ENCODE results near the gene HEXIM2.

The HEXIM2 gene

DNA sequence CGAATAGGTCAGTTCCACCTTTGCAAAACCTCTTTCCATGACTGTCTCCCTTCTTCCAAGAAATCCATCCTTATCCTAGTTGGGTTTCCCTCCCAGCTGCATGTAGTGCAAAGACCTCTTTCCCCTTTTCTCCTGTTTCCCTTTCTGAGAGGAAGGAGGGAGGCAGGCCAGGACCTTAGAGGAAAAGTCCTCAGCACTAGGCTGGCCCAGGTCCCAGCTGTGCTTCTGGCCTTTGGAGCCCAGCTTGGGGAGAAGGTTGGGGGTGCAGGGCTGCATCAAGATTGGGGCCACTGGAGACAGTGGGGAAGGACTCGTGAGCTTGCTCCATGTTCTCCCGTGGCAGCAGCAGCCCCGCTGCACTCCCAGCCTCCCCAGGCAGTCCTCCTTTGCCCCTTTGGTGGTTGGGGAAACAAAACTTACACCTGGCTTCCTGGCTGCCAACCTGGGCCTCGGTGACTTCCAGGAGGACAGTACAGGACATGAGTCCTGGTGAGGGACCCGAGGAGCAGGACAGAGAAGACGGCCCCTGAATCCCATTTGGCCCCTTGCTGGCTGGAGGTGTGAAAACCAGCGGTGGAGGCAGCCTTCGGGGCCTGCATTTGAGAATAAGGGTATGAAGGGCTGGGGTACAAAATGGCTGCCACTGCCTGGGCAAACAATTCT lies 481 bp downstream of the HEXIM2 start:
- Histone ChIP-seq H3K27me3 (ENCODE audit: insufficient read depth, low read length, poor library complexity) (no peaks in the 10 kb centered on the region), H2BK120ac (ENCODE audit: low read depth, low read length) (no peak overlapping the region), H2AK5ac (ENCODE audit: low read length) (peak overlapping the region; percentile 80), H3K18ac (ENCODE audit: low read length) (no peak overlapping the region), H2BK5ac (ENCODE audit: low read length) (peak overlapping the region; percentile 23), H3K79me1 (ENCODE audit: low read length) (no peaks in the 10 kb centered on the region), H3K56ac (ENCODE audit: low read length) (peak overlapping the region; percentile 93), H4K8ac (ENCODE audit: low read depth, low read length) (no peak overlapping the region), H3K23ac (ENCODE audit: low read length) (no peak overlapping the region), H3K36me3 (ENCODE audit: control insufficient read depth, insufficient read depth, low read length) (no peaks in the 10 kb centered on the region), H4K5ac (ENCODE audit: low read length) (peak overlapping the region; percentile 0), H3K4me1 (ENCODE audit: control insufficient read depth, low read depth, low read length) (peaks cover 7% of the 10 kb centered on the region), H3K79me2 (ENCODE audit: control insufficient read depth, insufficient read depth, low read length) (no peaks in the 10 kb centered on the region), H3K4me2 (ENCODE audit: low read length) (peak overlapping the region; percentile 57), H3K4ac (ENCODE audit: low read depth, low read length) (peak overlapping the region; percentile 11), H3K9ac (ENCODE audit: low read length) (peak overlapping the region; percentile 84), H3K4me3 (ENCODE audit: low read length) (no peak overlapping the region), H2BK15ac (replicated peaks; ENCODE audit: low read depth) (no peak overlapping the region), H3K27ac (ENCODE audit: low read depth, low read length) (peak overlapping the region; percentile 34)
- no peak for DNase-seq
- no CpG with 5 or more reads among the region's 9 CpGs for WGBS (ENCODE audit: extremely low coverage, insufficient coverage, low lambda C conversion rate)

DNA sequence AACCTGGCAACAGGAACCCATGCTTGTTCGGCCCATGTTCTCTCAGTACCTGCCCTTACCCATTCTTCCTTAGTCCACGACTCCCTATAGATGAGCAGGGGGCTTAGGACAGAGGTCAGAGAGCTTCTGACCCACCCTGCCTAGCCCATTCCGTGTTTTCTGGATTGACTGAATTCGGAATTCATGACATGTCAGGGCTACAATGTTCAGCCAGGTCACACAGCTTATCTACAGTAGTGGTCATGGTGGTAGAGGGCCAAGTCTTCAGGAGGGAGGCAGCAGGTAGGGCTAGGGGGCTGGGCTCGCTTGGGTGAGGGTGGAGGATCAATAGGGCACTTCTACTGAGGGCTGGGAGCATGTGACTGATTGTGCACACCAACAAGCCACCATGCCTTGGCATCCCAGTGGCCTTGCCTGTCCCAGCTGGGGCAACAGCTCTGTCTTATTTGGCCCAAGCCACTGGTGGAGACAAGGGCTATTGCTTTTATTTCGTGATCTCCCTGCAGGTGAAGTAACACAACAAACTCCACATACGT lies 3.1 kb downstream of the HEXIM2 start:
- Histone ChIP-seq H2BK15ac (replicated peaks; ENCODE audit: low read depth) (no peak overlapping the region), H3K23ac (ENCODE audit: low read length) (no peak overlapping the region)
- no CpG with 5 or more reads among the region's 7 CpGs for WGBS (ENCODE audit: extremely low coverage, insufficient coverage, low lambda C conversion rate)

DNA sequence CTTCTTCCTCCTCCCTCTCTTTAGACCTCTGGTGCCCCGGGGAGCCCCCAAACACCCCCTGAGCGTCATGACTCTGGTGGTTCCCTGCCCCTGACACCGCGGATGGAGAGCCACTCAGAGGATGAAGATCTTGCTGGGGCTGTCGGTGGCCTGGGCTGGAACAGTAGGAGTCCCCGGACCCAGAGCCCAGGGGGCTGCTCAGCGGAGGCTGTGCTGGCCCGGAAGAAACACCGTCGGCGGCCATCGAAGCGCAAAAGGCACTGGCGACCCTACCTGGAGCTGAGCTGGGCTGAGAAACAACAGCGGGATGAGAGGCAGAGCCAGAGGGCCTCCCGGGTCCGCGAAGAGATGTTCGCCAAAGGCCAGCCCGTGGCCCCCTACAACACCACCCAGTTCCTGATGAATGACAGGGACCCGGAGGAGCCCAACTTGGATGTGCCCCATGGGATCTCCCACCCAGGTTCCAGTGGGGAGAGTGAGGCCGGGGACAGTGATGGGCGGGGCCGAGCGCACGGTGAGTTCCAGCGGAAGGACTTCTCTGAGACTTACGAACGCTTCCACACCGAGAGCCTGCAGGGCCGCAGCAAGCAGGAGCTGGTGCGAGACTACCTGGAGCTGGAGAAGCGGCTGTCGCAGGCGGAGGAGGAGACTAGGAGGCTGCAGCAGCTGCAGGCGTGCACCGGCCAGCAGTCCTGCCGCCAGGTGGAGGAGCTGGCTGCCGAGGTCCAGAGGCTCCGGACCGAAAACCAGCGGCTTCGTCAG lies 7.5 kb downstream of the HEXIM2 start:
- Histone ChIP-seq H3K27ac (ENCODE audit: low read depth, low read length) (no peak overlapping the region), H3K4ac (ENCODE audit: low read depth, low read length) (no peak overlapping the region), H3K36me3 (ENCODE audit: control insufficient read depth, insufficient read depth, low read length) (no peaks in the 10 kb centered on the region), H3K27me3 (ENCODE audit: insufficient read depth, low read length, poor library complexity) (no peaks in the 10 kb centered on the region), H3K23ac (ENCODE audit: low read length) (no peak overlapping the region), H3K79me2 (ENCODE audit: control insufficient read depth, insufficient read depth, low read length) (no peaks in the 10 kb centered on the region), H2BK120ac (ENCODE audit: low read depth, low read length) (no peak overlapping the region), H3K9ac (ENCODE audit: low read length) (no peak overlapping the region), H3K18ac (ENCODE audit: low read length) (no peak overlapping the region), H3K56ac (ENCODE audit: low read length) (no peak overlapping the region), H3K4me1 (ENCODE audit: control insufficient read depth, low read depth, low read length) (peaks cover 20% of the 10 kb centered on the region), H4K5ac (ENCODE audit: low read length) (no peak overlapping the region), H2BK5ac (ENCODE audit: low read length) (no peak overlapping the region), H3K79me1 (ENCODE audit: low read length) (no peaks in the 10 kb centered on the region), H2BK15ac (replicated peaks; ENCODE audit: low read depth) (no peak overlapping the region), H4K8ac (ENCODE audit: low read depth, low read length) (no peak overlapping the region), H3K4me2 (ENCODE audit: low read length) (no peak overlapping the region), H3K4me3 (ENCODE audit: low read length) (no peak overlapping the region), H2AK5ac (ENCODE audit: low read length) (no peak overlapping the region)
- WGBS (ENCODE audit: extremely low coverage, insufficient coverage, low lambda C conversion rate), result no CpG with 5 or more reads among the region's 43 CpGs
- no peak for DNase-seq

More for the DNA sequence above, 3.1 kb downstream of the HEXIM2 start:
- H4K5ac ChIP-seq (ENCODE audit: low read length), result no peak overlapping the region
- no peaks in the 10 kb centered on the region for H3K79me2 ChIP-seq (ENCODE audit: control insufficient read depth, insufficient read depth, low read length)
- H3K9ac ChIP-seq (ENCODE audit: low read length), result no peak overlapping the region
- H2BK5ac ChIP-seq (ENCODE audit: low read length), result no peak overlapping the region
- H3K4me3 ChIP-seq (ENCODE audit: low read length), result no peak overlapping the region
- no peaks in the 10 kb centered on the region for H3K79me1 ChIP-seq (ENCODE audit: low read length)
- peaks cover 7% of the 10 kb centered on the region for H3K4me1 ChIP-seq (ENCODE audit: control insufficient read depth, low read depth, low read length)
- no peak overlapping the region for H2AK5ac ChIP-seq (ENCODE audit: low read length)
- H3K4ac ChIP-seq (ENCODE audit: low read depth, low read length), result no peak overlapping the region
- H4K8ac ChIP-seq (ENCODE audit: low read depth, low read length), result no peak overlapping the region
- H3K56ac ChIP-seq (ENCODE audit: low read length), result no peak overlapping the region
- H3K27me3 ChIP-seq (ENCODE audit: insufficient read depth, low read length, poor library complexity), result no peaks in the 10 kb centered on the region
- H3K36me3 ChIP-seq (ENCODE audit: control insufficient read depth, insufficient read depth, low read length), result no peaks in the 10 kb centered on the region
- no peak overlapping the region for H3K27ac ChIP-seq (ENCODE audit: low read depth, low read length)
- H3K4me2 ChIP-seq (ENCODE audit: low read length), result no peak overlapping the region
- no peak overlapping the region for H3K18ac ChIP-seq (ENCODE audit: low read length)
- no peak overlapping the region for H2BK120ac ChIP-seq (ENCODE audit: low read depth, low read length)
- no peak for DNase-seq

DNA sequence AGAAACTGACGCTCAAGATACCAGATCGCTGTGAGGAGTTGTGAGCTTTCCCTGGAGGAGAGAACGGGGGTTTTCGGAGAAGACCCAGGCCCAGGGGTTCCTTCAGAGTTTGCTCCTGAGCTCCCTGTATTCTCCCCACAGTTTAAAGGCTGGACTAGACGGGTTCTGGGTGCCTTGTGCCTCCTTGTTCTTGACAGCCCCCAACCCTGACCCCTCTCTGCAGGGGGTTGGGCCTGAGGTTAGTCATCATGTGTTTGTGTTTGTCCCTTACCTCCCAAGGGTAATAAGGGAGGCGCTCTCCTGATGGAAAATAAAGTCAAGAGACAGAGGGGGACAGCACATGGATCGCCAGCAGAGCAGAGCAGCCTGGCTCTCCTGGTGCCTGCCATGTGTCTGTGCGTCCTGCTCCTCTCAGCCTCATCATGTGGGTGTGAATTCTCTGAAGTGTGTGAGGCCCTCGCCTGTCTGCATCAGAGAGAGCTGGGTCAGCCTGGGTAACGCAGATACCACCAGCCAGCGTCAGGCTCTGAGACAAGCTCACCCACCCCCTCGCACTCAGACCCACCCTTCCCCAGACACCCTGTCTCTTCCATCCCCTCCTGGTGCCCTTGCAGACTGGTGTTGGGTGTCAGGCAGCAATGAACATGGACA lies 8.7 kb downstream of the HEXIM2 start:
- Histone ChIP-seq H3K9ac (ENCODE audit: low read length) (no peak overlapping the region), H4K8ac (ENCODE audit: low read depth, low read length) (no peak overlapping the region), H2BK5ac (ENCODE audit: low read length) (no peak overlapping the region), H3K4me3 (ENCODE audit: low read length) (no peak overlapping the region), H3K4me2 (ENCODE audit: low read length) (no peak overlapping the region), H4K5ac (ENCODE audit: low read length) (no peak overlapping the region), H3K79me1 (ENCODE audit: low read length) (no peaks in the 10 kb centered on the region), H3K27me3 (ENCODE audit: insufficient read depth, low read length, poor library complexity) (no peaks in the 10 kb centered on the region), H2BK15ac (replicated peaks; ENCODE audit: low read depth) (no peak overlapping the region), H2AK5ac (ENCODE audit: low read length) (no peak overlapping the region), H2BK120ac (ENCODE audit: low read depth, low read length) (no peak overlapping the region), H3K56ac (ENCODE audit: low read length) (peak overlapping the region; percentile 73), H3K4me1 (ENCODE audit: control insufficient read depth, low read depth, low read length) (peaks cover 20% of the 10 kb centered on the region), H3K18ac (ENCODE audit: low read length) (no peak overlapping the region), H3K4ac (ENCODE audit: low read depth, low read length) (no peak overlapping the region), H3K79me2 (ENCODE audit: control insufficient read depth, insufficient read depth, low read length) (no peaks in the 10 kb centered on the region), H3K36me3 (ENCODE audit: control insufficient read depth, insufficient read depth, low read length) (no peaks in the 10 kb centered on the region), H3K23ac (ENCODE audit: low read length) (no peak overlapping the region), H3K27ac (ENCODE audit: low read depth, low read length) (no peak overlapping the region)
- DNase-seq, result peak; percentile 30
- WGBS (ENCODE audit: extremely low coverage, insufficient coverage, low lambda C conversion rate), result no CpG with 5 or more reads among the region's 12 CpGs

DNA sequence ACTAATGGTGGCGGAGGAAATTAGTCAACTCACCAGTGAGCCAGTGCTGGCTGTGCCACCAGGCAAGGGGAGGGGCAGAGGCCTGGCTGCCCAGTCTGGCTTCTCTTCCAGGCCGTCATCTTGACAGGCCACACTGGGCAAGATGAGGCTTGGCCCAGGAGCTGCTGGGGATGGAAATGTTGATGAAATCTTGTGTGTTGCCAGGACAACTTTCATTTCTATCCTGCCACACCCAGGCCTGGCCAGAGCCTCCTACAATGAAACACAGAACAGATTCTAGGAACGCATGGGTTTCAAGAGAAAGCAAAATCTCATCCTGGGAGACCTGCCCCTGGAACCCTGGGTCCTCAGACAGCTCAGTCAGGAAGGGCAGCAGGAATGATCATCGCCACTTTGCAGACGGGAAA lies 9.3 kb downstream of the HEXIM2 start:
- Histone ChIP-seq H3K4me3 (ENCODE audit: low read length) (no peak overlapping the region), H3K9ac (ENCODE audit: low read length) (peak overlapping the region; percentile 39), H3K4me1 (ENCODE audit: control insufficient read depth, low read depth, low read length) (peaks cover 20% of the 10 kb centered on the region), H4K8ac (ENCODE audit: low read depth, low read length) (no peak overlapping the region), H4K5ac (ENCODE audit: low read length) (no peak overlapping the region), H3K79me2 (ENCODE audit: control insufficient read depth, insufficient read depth, low read length) (no peaks in the 10 kb centered on the region), H2AK5ac (ENCODE audit: low read length) (no peak overlapping the region), H2BK5ac (ENCODE audit: low read length) (peak overlapping the region; percentile 2), H2BK120ac (ENCODE audit: low read depth, low read length) (no peak overlapping the region), H3K18ac (ENCODE audit: low read length) (peak overlapping the region; percentile 65), H3K79me1 (ENCODE audit: low read length) (no peaks in the 10 kb centered on the region), H2BK15ac (replicated peaks; ENCODE audit: low read depth) (no peak overlapping the region), H3K56ac (ENCODE audit: low read length) (peak overlapping the region; percentile 73), H3K27me3 (ENCODE audit: insufficient read depth, low read length, poor library complexity) (no peaks in the 10 kb centered on the region), H3K27ac (ENCODE audit: low read depth, low read length) (peak overlapping the region; percentile 51), H3K4me2 (ENCODE audit: low read length) (no peak overlapping the region), H3K4ac (ENCODE audit: low read depth, low read length) (peak overlapping the region; percentile 29), H3K23ac (ENCODE audit: low read length) (no peak overlapping the region), H3K36me3 (ENCODE audit: control insufficient read depth, insufficient read depth, low read length) (no peaks in the 10 kb centered on the region)
- WGBS (ENCODE audit: extremely low coverage, insufficient coverage, low lambda C conversion rate), result no CpG with 5 or more reads among the region's 5 CpGs
- DNase-seq, result peak; percentile 37

All from mesendoderm (in vitro differentiated cells).